PC-3 (cell line): ENCODE results near the gene MTG1.

Experiments
- CTCF ChIP-seq: fragments of 300-600 bp; sonication (generic); conservative IDR thresholded peaks from 2 replicates; pipeline ENCODE4 v1.5.1; 2017; ENCODE audit warnings: antibody characterized with exemption, low read depth, mild to moderate bottlenecking, low read length
- EZH2phosphoT487 ChIP-seq: fragments of 300-600 bp; sonication (generic); IDR thresholded peaks from 2 replicates; pipeline ENCODE4 v1.6.1; 2018; ENCODE audit warnings: mild to moderate bottlenecking, antibody characterized with exemption, low read length, borderline replicate concordance

GRCh38 chr10:133453516-133454203 is 59.7 kb downstream of the MTG1 start, which contains the start of gene SCART1:
- TF ChIP-seq CTCF: no peak
- TF ChIP-seq EZH2phosphoT487: no peak
